K562 (cell line): ENCODE data around the gene ZNF488.

Source experiments
- BCLAF1 ChIP-seq, 2 experiments: fragments of 450-650 bp in 1 of 2; IDR thresholded peaks; 2 replicates each; pipeline ENCODE4 v1.6.1; 2011 to 2017; ENCODE audit warnings: low read depth in 2 of 2, antibody characterized with exemption in 1 of 2, borderline replicate concordance in 1 of 2, low read length in 1 of 2, mild to moderate bottlenecking in 1 of 2, mixed read lengths in 1 of 2; ENCODE audit not compliant: control insufficient read depth in 1 of 2
- CREB1 ChIP-seq, 2 experiments: sonication (generic) in 1 of 2; formaldehyde crosslinking in 1 of 2; IDR thresholded peaks; 2 replicates each; pipeline versions ENCODE4 v1.6.1 to v1.8.0; 2012 to 2022; ENCODE audit warnings: inconsistent platforms in 1 of 2, mild to moderate bottlenecking in 1 of 2, missing genetic modification reagents in 1 of 2, moderate library complexity in 1 of 2
- CTCF ChIP-seq, 3 experiments: IDR thresholded peaks in 2 of 3; conservative IDR thresholded peaks in 1 of 3; 2 replicates each; pipeline ENCODE4 v1.5.1; 2011 to 2012; ENCODE audit warnings: low read length in 3 of 3, mild to moderate bottlenecking in 3 of 3, control low read depth in 2 of 3, improper control_type of control experiment in 1 of 3, inconsistent platforms in 1 of 3, low read depth in 1 of 3, mixed read lengths in 1 of 3, moderate library complexity in 1 of 3; ENCODE audit not compliant: insufficient read depth in 2 of 3
- ETV5 ChIP-seq: sonication (generic); formaldehyde crosslinking; IDR thresholded peaks from 2 replicates; pipeline ENCODE4 v1.4.0; 2020; ENCODE audit warnings: low read depth, mild to moderate bottlenecking, missing genetic modification reagents
- LARP7 ChIP-seq: fragments of 450-650 bp; IDR thresholded peaks from 2 replicates; pipeline ENCODE4 v1.6.1; 2016
- POLR2A ChIP-seq: fragments of 450-650 bp; conservative IDR thresholded peaks from 2 replicates; pipeline ENCODE4 v1.6.1; 2016
- RAD21 ChIP-seq, 2 experiments: fragments of 250-450 bp in 1 of 2; fragments of 450-650 bp in 1 of 2; sonication (Bioruptor Pico) in 1 of 2; formaldehyde crosslinking in 1 of 2; IDR thresholded peaks in 1 of 2; conservative IDR thresholded peaks in 1 of 2; 2 replicates each; pipeline versions ENCODE4 v1.4.0 to v1.8.0; 2020 to 2022; ENCODE audit warnings: mild to moderate bottlenecking in 2 of 2, moderate library complexity in 1 of 2
- RFX1 ChIP-seq: fragments of 450-650 bp; IDR thresholded peaks from 2 replicates; pipeline ENCODE4 v1.6.1; 2016; ENCODE audit warnings: mild to moderate bottlenecking, moderate library complexity
- TCF7L2 ChIP-seq: fragments of 150-350 bp; IDR thresholded peaks from 2 replicates; pipeline ENCODE4 v1.6.1; 2016; ENCODE audit warnings: low read depth, mild to moderate bottlenecking, low read length, moderate library complexity
- ZBTB26 ChIP-seq: fragments of 450-650 bp; formaldehyde crosslinking; IDR thresholded peaks from 2 replicates; pipeline ENCODE4 v1.4.0; 2022; ENCODE audit warnings: missing genetic modification characterization
- ZNF398 ChIP-seq: fragments of 250-450 bp; sonication (Bioruptor Pico); IDR thresholded peaks from 2 replicates; pipeline ENCODE4 v1.8.0; 2021; ENCODE audit warnings: moderate library complexity, mild to moderate bottlenecking, inconsistent platforms
- TF ChIP-seq, protein P1 (sequence below): fragments of 200-600 bp; sonication (generic); IDR thresholded peaks from one replicate; pipeline ENCODE4 v1.6.1; 2012; ENCODE audit warnings: mild to moderate bottlenecking, low read depth, low read length, inconsistent platforms

DNA sequence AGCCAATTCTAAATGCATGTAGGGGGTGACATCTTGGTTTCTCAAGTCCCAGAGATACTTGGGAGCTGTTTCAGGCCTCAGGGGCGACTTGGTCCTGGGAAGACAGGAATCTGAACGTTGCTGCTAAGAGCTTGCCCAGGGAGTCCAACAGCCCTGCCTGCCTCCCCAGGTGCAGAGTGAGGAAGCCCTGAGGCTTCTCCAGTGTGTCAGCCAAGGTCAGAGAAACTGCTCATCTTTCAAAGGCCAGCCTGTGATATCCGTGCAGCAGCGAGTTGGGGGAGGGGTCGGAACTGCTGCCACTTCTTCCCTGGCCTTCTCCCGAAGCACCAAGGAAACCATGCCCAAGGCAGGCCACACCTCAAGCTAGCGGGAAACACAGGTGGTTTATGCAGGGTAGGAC lies 52.1 kb downstream of the ZNF488 start:
- TF ChIP-seq CTCF (IDR thresholded peaks at IDR 0.05 in 2 of 3, conservative IDR thresholded peaks at IDR 0.05 in 1 of 3; ENCODE audit: insufficient read depth in 2 of 3, low read depth in 1 of 3, low read length in 3 of 3) (no peak), ETV5 (CRISPR knock-in tag) (no peak), POLR2A (no peak), RAD21 (CRISPR knock-in tag; conservative IDR thresholded peaks at IDR 0.05 in 1 of 2, IDR thresholded peaks at IDR 0.05 in 1 of 2) (no peak), LARP7 (no peak), ZNF398 (CRISPR knock-in tag) (no peak), ZBTB26 (CRISPR knock-in tag) (no peak), BCLAF1 (IDR thresholded peaks at IDR 0.05; ENCODE audit: borderline replicate concordance in 1 of 2, control insufficient read depth in 1 of 2, low read depth in 2 of 2, low read length in 1 of 2) (no peak), CREB1 (IDR thresholded peaks at IDR 0.05) (no peak), CREB1 (CRISPR knock-in tag; IDR thresholded peaks at IDR 0.05) (no peak), RFX1 (no peak), TCF7L2 (no peak)
- TF ChIP-seq, protein P1, sequence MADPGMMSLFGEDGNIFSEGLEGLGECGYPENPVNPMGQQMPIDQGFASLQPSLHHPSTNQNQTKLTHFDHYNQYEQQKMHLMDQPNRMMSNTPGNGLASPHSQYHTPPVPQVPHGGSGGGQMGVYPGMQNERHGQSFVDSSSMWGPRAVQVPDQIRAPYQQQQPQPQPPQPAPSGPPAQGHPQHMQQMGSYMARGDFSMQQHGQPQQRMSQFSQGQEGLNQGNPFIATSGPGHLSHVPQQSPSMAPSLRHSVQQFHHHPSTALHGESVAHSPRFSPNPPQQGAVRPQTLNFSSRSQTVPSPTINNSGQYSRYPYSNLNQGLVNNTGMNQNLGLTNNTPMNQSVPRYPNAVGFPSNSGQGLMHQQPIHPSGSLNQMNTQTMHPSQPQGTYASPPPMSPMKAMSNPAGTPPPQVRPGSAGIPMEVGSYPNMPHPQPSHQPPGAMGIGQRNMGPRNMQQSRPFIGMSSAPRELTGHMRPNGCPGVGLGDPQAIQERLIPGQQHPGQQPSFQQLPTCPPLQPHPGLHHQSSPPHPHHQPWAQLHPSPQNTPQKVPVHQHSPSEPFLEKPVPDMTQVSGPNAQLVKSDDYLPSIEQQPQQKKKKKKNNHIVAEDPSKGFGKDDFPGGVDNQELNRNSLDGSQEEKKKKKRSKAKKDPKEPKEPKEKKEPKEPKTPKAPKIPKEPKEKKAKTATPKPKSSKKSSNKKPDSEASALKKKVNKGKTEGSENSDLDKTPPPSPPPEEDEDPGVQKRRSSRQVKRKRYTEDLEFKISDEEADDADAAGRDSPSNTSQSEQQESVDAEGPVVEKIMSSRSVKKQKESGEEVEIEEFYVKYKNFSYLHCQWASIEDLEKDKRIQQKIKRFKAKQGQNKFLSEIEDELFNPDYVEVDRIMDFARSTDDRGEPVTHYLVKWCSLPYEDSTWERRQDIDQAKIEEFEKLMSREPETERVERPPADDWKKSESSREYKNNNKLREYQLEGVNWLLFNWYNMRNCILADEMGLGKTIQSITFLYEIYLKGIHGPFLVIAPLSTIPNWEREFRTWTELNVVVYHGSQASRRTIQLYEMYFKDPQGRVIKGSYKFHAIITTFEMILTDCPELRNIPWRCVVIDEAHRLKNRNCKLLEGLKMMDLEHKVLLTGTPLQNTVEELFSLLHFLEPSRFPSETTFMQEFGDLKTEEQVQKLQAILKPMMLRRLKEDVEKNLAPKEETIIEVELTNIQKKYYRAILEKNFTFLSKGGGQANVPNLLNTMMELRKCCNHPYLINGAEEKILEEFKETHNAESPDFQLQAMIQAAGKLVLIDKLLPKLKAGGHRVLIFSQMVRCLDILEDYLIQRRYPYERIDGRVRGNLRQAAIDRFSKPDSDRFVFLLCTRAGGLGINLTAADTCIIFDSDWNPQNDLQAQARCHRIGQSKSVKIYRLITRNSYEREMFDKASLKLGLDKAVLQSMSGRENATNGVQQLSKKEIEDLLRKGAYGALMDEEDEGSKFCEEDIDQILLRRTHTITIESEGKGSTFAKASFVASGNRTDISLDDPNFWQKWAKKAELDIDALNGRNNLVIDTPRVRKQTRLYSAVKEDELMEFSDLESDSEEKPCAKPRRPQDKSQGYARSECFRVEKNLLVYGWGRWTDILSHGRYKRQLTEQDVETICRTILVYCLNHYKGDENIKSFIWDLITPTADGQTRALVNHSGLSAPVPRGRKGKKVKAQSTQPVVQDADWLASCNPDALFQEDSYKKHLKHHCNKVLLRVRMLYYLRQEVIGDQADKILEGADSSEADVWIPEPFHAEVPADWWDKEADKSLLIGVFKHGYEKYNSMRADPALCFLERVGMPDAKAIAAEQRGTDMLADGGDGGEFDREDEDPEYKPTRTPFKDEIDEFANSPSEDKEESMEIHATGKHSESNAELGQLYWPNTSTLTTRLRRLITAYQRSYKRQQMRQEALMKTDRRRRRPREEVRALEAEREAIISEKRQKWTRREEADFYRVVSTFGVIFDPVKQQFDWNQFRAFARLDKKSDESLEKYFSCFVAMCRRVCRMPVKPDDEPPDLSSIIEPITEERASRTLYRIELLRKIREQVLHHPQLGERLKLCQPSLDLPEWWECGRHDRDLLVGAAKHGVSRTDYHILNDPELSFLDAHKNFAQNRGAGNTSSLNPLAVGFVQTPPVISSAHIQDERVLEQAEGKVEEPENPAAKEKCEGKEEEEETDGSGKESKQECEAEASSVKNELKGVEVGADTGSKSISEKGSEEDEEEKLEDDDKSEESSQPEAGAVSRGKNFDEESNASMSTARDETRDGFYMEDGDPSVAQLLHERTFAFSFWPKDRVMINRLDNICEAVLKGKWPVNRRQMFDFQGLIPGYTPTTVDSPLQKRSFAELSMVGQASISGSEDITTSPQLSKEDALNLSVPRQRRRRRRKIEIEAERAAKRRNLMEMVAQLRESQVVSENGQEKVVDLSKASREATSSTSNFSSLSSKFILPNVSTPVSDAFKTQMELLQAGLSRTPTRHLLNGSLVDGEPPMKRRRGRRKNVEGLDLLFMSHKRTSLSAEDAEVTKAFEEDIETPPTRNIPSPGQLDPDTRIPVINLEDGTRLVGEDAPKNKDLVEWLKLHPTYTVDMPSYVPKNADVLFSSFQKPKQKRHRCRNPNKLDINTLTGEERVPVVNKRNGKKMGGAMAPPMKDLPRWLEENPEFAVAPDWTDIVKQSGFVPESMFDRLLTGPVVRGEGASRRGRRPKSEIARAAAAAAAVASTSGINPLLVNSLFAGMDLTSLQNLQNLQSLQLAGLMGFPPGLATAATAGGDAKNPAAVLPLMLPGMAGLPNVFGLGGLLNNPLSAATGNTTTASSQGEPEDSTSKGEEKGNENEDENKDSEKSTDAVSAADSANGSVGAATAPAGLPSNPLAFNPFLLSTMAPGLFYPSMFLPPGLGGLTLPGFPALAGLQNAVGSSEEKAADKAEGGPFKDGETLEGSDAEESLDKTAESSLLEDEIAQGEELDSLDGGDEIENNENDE = no peak
